HCT116 (cell line): ENCODE data around the gene ABCA1.

ENCODE experiments used
- CTCF ChIP-seq, 3 experiments: fragments of 200-600 bp in 1 of 3; sonication (generic) in 1 of 3; IDR thresholded peaks in 2 of 3; conservative IDR thresholded peaks in 1 of 3; 2 replicates each; pipeline ENCODE4 v1.5.1; 2012 to 2017; ENCODE audit warnings: low read depth in 2 of 3, low read length in 2 of 3, antibody characterized with exemption in 1 of 3, borderline replicate concordance in 1 of 3, control low read depth in 1 of 3, mild to moderate bottlenecking in 1 of 3, mixed read lengths in 1 of 3, mixed run types in 1 of 3, moderate library complexity in 1 of 3; ENCODE audit not compliant: insufficient read depth in 1 of 3
- EZH2 ChIP-seq: fragments of 200-600 bp; sonication (generic); IDR thresholded peaks from 2 replicates; pipeline ENCODE4 v1.6.1; 2017; ENCODE audit warnings: antibody characterized with exemption, mixed run types
- JUND ChIP-seq: IDR thresholded peaks from 2 replicates; pipeline ENCODE4 v1.6.1; 2012
- POLR2A ChIP-seq: IDR thresholded peaks from 2 replicates; pipeline ENCODE4 v1.7.0; 2011; ENCODE audit warnings: borderline replicate concordance; ENCODE audit not compliant: insufficient read depth, insufficient read length; ENCODE audit errors: extremely low read depth
- POLR2AphosphoS5 ChIP-seq: IDR thresholded peaks from 2 replicates; pipeline ENCODE4 v1.6.1; 2011; ENCODE audit warnings: mild to moderate bottlenecking, low read depth, low read length, moderate library complexity
- RAD21 ChIP-seq: IDR thresholded peaks from 2 replicates; pipeline ENCODE4 v1.6.1; 2012; ENCODE audit warnings: low read depth, mild to moderate bottlenecking
- TCF7L2 ChIP-seq: IDR thresholded peaks from 2 replicates; pipeline ENCODE4 v1.7.0; 2011; ENCODE audit warnings: borderline replicate concordance, inconsistent platforms; ENCODE audit not compliant: insufficient read depth, insufficient read length; ENCODE audit errors: extremely low read depth
- ZBTB33 ChIP-seq: IDR thresholded peaks from 2 replicates; pipeline ENCODE4 v1.6.1; 2011; ENCODE audit warnings: mild to moderate bottlenecking, low read length, moderate library complexity; ENCODE audit not compliant: insufficient replicate concordance; ENCODE audit errors: extremely low read depth
- TF ChIP-seq, protein P1 (sequence below): IDR thresholded peaks from 2 replicates; pipeline ENCODE4 v1.6.1; 2012
- TF ChIP-seq, protein P2 (sequence below): IDR thresholded peaks from 2 replicates; pipeline ENCODE4 v1.6.1; 2012

GRCh38 chr9:104871961-104872527 is 55.9 kb downstream of the ABCA1 start:
- TF ChIP-seq CTCF (IDR thresholded peaks at IDR 0.05 in 2 of 3, conservative IDR thresholded peaks at IDR 0.05 in 1 of 3; ENCODE audit: borderline replicate concordance in 1 of 3, insufficient read depth in 1 of 3, low read depth in 2 of 3, low read length in 2 of 3) (no peak), RAD21 (no peak), POLR2A (no peak), EZH2 (no peak), TCF7L2 (no peak), POLR2AphosphoS5 (no peak), ZBTB33 (no peak), JUND (no peak)
- TF ChIP-seq, protein P1, sequence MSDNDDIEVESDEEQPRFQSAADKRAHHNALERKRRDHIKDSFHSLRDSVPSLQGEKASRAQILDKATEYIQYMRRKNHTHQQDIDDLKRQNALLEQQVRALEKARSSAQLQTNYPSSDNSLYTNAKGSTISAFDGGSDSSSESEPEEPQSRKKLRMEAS = no peak
- TF ChIP-seq, protein P2, sequence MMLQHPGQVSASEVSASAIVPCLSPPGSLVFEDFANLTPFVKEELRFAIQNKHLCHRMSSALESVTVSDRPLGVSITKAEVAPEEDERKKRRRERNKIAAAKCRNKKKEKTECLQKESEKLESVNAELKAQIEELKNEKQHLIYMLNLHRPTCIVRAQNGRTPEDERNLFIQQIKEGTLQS = no peak
